PFSK-1 (cell line): ENCODE measurements around the gene NAV2.

ENCODE experiments used
- FOXP2 ChIP-seq: optimal IDR thresholded peaks from 2 replicates; pipeline ENCODE3; 2011; ENCODE audit warnings: borderline replicate concordance, control low read depth, inconsistent platforms; ENCODE audit not compliant: insufficient read depth; ENCODE audit errors: extremely low read length, extremely low read depth
- POLR2AphosphoS5 ChIP-seq: IDR thresholded peaks from 2 replicates; pipeline ENCODE4 v1.6.1; 2012; ENCODE audit warnings: low read depth, mild to moderate bottlenecking, control low read depth, low read length, moderate library complexity
- REST ChIP-seq, 2 experiments: IDR thresholded peaks; 2 replicates each; pipeline versions ENCODE4 v1.6.1 to v1.8.0; 2011 to 2012; ENCODE audit warnings: low read depth in 2 of 2, low read length in 2 of 2, control low read depth in 1 of 2, inconsistent platforms in 1 of 2, mild to moderate bottlenecking in 1 of 2, moderate library complexity in 1 of 2; ENCODE audit not compliant: insufficient read depth in 1 of 2
- SIN3A ChIP-seq: IDR thresholded peaks from 2 replicates; pipeline ENCODE4 v1.6.1; 2012; ENCODE audit warnings: mild to moderate bottlenecking, low read length, moderate library complexity, borderline replicate concordance; ENCODE audit not compliant: insufficient read depth
- TAF1 ChIP-seq: IDR thresholded peaks from 2 replicates; pipeline ENCODE4 v1.6.1; 2012; ENCODE audit warnings: low read length, control low read depth, borderline replicate concordance; ENCODE audit not compliant: insufficient read depth

NAV2 gene

GRCh38 chr11:20043992-20044391 is 331.4 kb downstream of the NAV2 start:
- TF ChIP-seq POLR2AphosphoS5 (no peak), TAF1 (no peak), REST (IDR thresholded peaks at IDR 0.05; ENCODE audit: insufficient read depth in 1 of 2, low read depth in 2 of 2, low read length in 2 of 2) (no peak), FOXP2 (no peak), SIN3A (no peak)

- TF ChIP-seq SIN3A (no peak), REST (IDR thresholded peaks at IDR 0.05; ENCODE audit: insufficient read depth in 1 of 2, low read depth in 2 of 2, low read length in 2 of 2) (no peak), TAF1 (no peak), FOXP2 (no peak), POLR2AphosphoS5 (no peak)
These were observed 332.6 kb downstream of the NAV2 start for GRCh38 chr11:20045098-20045688.

- TF ChIP-seq FOXP2 (no peak), REST (IDR thresholded peaks at IDR 0.05; ENCODE audit: insufficient read depth in 1 of 2, low read depth in 2 of 2, low read length in 2 of 2) (no peak), POLR2AphosphoS5 (no peak), TAF1 (no peak), SIN3A (no peak)
These were observed 333.8 kb downstream of the NAV2 start for GRCh38 chr11:20046416-20046815.

- TF ChIP-seq SIN3A (no peak), POLR2AphosphoS5 (no peak), TAF1 (no peak), REST (IDR thresholded peaks at IDR 0.05; ENCODE audit: insufficient read depth in 1 of 2, low read depth in 2 of 2, low read length in 2 of 2) (no peak), FOXP2 (no peak)
These were observed 334.6 kb downstream of the NAV2 start for GRCh38 chr11:20047006-20047768.
